Right lobe of liver (tissue), 4 donors: ENCODE results near the gene TMEM41A.

ENCODE experiments used
- POLR2A ChIP-seq: fragments of 450-650 bp; IDR thresholded peaks from one replicate; pipeline ENCODE4 v1.6.1; 2017; ENCODE audit warnings: antibody characterized with exemption, mild to moderate bottlenecking
- TF ChIP-seq, protein P1 (sequence below), 4 donors: fragments of 200-600 bp in 3 of 4; fragments of 450-650 bp in 1 of 4; IDR thresholded peaks; one replicate each; pipeline versions ENCODE4 v1.5.1 to v1.8.0; 2016 to 2022; ENCODE audit warnings: antibody characterized with exemption in 4 of 4, mild to moderate bottlenecking in 2 of 4
- donor health status: DM: no; HTN: no; CAD: no.
- donor health status: DM: no; HTN: no; CAD: no.
- donor health status: DM: no; HTN: yes; CAD: no.

DNA sequence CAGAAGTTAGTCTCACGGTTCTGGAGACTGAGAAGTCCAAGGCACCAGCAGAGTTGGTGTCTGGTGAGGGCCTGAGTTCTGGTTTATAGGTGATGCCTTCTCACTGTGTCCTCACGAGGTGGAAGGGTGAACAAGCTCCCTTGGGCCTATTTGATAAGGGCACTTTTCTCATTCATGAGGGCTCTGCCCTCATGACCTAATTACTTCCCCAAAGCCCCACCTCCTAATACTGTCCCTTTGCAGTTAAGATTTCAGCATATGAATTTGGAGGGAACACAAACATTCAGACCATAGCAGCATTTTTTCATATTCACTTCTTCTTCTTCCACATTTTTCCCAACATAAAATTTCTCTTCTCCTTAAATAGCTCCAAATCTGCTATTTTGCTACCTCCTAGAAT, 41.5 kb downstream of the TMEM41A start:
- TF ChIP-seq, protein P1, sequence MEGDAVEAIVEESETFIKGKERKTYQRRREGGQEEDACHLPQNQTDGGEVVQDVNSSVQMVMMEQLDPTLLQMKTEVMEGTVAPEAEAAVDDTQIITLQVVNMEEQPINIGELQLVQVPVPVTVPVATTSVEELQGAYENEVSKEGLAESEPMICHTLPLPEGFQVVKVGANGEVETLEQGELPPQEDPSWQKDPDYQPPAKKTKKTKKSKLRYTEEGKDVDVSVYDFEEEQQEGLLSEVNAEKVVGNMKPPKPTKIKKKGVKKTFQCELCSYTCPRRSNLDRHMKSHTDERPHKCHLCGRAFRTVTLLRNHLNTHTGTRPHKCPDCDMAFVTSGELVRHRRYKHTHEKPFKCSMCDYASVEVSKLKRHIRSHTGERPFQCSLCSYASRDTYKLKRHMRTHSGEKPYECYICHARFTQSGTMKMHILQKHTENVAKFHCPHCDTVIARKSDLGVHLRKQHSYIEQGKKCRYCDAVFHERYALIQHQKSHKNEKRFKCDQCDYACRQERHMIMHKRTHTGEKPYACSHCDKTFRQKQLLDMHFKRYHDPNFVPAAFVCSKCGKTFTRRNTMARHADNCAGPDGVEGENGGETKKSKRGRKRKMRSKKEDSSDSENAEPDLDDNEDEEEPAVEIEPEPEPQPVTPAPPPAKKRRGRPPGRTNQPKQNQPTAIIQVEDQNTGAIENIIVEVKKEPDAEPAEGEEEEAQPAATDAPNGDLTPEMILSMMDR (IDR thresholded peaks at IDR 0.05), result no peak
- TF ChIP-seq POLR2A, result no peak
